GM23338 (cell line): Measurements from ENCODE around the gene RECQL5.

ENCODE experiments used
- CREB1 ChIP-seq: fragments of 250-450 bp; sonication (Bioruptor Pico); IDR thresholded peaks from 2 replicates; pipeline ENCODE4 v1.5.0; 2020; ENCODE audit warnings: low read depth, mild to moderate bottlenecking, moderate library complexity
- EZH2 ChIP-seq: fragments of 200-600 bp; sonication (generic); IDR thresholded peaks from one replicate; pipeline ENCODE4 v1.8.0; 2017; ENCODE audit warnings: antibody characterized with exemption, mild to moderate bottlenecking, low read depth; ENCODE audit not compliant: unreplicated experiment
- EZH2phosphoT487 ChIP-seq: fragments of 200-600 bp; sonication (generic); IDR thresholded peaks from one replicate; pipeline ENCODE4 v1.8.1; 2018; ENCODE audit warnings: antibody characterized with exemption; ENCODE audit not compliant: unreplicated experiment
- JUNB ChIP-seq: IDR thresholded peaks from one replicate; pipeline ENCODE4 v1.6.1; 2016; ENCODE audit warnings: antibody characterized with exemption; ENCODE audit not compliant: unreplicated experiment
- POLR2AphosphoS5 ChIP-seq: IDR thresholded peaks from 2 replicates; pipeline ENCODE4 v1.6.1; 2016; ENCODE audit warnings: antibody characterized with exemption, low read depth
- STAT1 ChIP-seq: IDR thresholded peaks from one replicate; pipeline ENCODE4 v1.6.1; 2016; ENCODE audit warnings: antibody characterized with exemption; ENCODE audit not compliant: unreplicated experiment
- ZNF114 ChIP-seq: fragments of 250-450 bp; sonication (Bioruptor Pico); IDR thresholded peaks from 2 replicates; pipeline ENCODE4 v1.5.0; 2020; ENCODE audit warnings: mild to moderate bottlenecking, moderate library complexity
- ZNF331 ChIP-seq: fragments of 250-450 bp; sonication (Bioruptor Pico); IDR thresholded peaks from 2 replicates; pipeline ENCODE4 v1.5.0; 2020; ENCODE audit warnings: low read depth, mild to moderate bottlenecking, moderate library complexity
- ZNF462 ChIP-seq: fragments of 250-450 bp; sonication (Bioruptor Pico); IDR thresholded peaks from 2 replicates; pipeline ENCODE4 v1.5.0; 2020; ENCODE audit warnings: mild to moderate bottlenecking, moderate library complexity
- TF ChIP-seq, protein P1 (sequence below), 2 experiments: fragments of 200-600 bp in 1 of 2; sonication (generic) in 1 of 2; conservative IDR thresholded peaks; 2 replicates each; pipeline versions ENCODE4 v1.5.1 to v1.6.1; 2016 to 2017; ENCODE audit warnings: antibody characterized with exemption in 2 of 2, low read depth in 2 of 2, mild to moderate bottlenecking in 2 of 2, moderate library complexity in 1 of 2
- TF ChIP-seq, protein P2 (sequence below): IDR thresholded peaks from one replicate; pipeline ENCODE4 v1.6.1; 2018; ENCODE audit warnings: antibody characterized with exemption; ENCODE audit not compliant: unreplicated experiment
- TF ChIP-seq, protein P3 (sequence below): IDR thresholded peaks from 2 replicates; pipeline ENCODE4 v1.6.1; 2016; ENCODE audit warnings: antibody characterized with exemption

- TF ChIP-seq, protein P1, sequence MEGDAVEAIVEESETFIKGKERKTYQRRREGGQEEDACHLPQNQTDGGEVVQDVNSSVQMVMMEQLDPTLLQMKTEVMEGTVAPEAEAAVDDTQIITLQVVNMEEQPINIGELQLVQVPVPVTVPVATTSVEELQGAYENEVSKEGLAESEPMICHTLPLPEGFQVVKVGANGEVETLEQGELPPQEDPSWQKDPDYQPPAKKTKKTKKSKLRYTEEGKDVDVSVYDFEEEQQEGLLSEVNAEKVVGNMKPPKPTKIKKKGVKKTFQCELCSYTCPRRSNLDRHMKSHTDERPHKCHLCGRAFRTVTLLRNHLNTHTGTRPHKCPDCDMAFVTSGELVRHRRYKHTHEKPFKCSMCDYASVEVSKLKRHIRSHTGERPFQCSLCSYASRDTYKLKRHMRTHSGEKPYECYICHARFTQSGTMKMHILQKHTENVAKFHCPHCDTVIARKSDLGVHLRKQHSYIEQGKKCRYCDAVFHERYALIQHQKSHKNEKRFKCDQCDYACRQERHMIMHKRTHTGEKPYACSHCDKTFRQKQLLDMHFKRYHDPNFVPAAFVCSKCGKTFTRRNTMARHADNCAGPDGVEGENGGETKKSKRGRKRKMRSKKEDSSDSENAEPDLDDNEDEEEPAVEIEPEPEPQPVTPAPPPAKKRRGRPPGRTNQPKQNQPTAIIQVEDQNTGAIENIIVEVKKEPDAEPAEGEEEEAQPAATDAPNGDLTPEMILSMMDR (conservative IDR thresholded peaks at IDR 0.05; ENCODE audit: low read depth in 2 of 2): peak; percentile 70 to 93
- TF ChIP-seq EZH2: no peak
- TF ChIP-seq, protein P2, sequence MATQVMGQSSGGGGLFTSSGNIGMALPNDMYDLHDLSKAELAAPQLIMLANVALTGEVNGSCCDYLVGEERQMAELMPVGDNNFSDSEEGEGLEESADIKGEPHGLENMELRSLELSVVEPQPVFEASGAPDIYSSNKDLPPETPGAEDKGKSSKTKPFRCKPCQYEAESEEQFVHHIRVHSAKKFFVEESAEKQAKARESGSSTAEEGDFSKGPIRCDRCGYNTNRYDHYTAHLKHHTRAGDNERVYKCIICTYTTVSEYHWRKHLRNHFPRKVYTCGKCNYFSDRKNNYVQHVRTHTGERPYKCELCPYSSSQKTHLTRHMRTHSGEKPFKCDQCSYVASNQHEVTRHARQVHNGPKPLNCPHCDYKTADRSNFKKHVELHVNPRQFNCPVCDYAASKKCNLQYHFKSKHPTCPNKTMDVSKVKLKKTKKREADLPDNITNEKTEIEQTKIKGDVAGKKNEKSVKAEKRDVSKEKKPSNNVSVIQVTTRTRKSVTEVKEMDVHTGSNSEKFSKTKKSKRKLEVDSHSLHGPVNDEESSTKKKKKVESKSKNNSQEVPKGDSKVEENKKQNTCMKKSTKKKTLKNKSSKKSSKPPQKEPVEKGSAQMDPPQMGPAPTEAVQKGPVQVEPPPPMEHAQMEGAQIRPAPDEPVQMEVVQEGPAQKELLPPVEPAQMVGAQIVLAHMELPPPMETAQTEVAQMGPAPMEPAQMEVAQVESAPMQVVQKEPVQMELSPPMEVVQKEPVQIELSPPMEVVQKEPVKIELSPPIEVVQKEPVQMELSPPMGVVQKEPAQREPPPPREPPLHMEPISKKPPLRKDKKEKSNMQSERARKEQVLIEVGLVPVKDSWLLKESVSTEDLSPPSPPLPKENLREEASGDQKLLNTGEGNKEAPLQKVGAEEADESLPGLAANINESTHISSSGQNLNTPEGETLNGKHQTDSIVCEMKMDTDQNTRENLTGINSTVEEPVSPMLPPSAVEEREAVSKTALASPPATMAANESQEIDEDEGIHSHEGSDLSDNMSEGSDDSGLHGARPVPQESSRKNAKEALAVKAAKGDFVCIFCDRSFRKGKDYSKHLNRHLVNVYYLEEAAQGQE: no peak
- TF ChIP-seq, protein P3, sequence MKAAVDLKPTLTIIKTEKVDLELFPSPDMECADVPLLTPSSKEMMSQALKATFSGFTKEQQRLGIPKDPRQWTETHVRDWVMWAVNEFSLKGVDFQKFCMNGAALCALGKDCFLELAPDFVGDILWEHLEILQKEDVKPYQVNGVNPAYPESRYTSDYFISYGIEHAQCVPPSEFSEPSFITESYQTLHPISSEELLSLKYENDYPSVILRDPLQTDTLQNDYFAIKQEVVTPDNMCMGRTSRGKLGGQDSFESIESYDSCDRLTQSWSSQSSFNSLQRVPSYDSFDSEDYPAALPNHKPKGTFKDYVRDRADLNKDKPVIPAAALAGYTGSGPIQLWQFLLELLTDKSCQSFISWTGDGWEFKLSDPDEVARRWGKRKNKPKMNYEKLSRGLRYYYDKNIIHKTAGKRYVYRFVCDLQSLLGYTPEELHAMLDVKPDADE: no peak
- no peak for TF ChIP-seq POLR2AphosphoS5
- TF ChIP-seq EZH2phosphoT487: no peak
- TF ChIP-seq ZNF462: no peak
- TF ChIP-seq CREB1 (CRISPR knock-in tag): peak; percentile 82
- TF ChIP-seq JUNB: no peak
- no peak for TF ChIP-seq ZNF331
- no peak for TF ChIP-seq STAT1
- no peak for TF ChIP-seq ZNF114
Measured at GRCh38 chr17:75619506-75620431, 47.2 kb downstream of the RECQL5 start.
